ENCODE data around the gene TLE1.
A peak's percentile ranks its signal among the peaks of the same experiment; 100 is the strongest.

The TLE1 gene

DNA sequence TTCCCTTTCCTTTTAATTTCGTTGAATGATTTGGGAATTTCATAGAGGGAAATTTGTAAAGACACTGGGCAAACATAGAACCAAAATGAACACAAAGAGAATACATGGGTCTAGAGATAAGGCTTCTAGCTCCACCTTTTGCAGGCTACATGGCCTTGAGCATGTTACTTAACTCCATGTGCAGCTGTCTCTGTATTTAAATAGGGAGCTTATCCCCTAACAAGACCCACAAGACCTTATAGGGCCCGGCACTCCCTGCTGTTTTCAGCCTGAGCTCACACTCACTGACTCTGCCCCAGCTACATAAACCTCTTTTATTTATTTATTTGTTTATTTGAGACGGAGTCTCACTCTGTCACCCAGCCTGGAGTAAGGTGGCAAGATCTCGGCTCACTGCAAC is 30.6 kb upstream of the TLE1 start:
- no peak for TF ChIP-seq CTCF (IDR thresholded peaks at IDR 0.05)
- Histone ChIP-seq H3K27ac (no peak overlapping the region), H3K4me3 (no peak overlapping the region)
- no peak for DNase-seq (ENCODE audit: low spot score)

GRCh38 chr9:81718244-81718643 is 28.9 kb upstream of the TLE1 start:
- no peak overlapping the region for H3K4me3 ChIP-seq
- TF ChIP-seq CTCF (IDR thresholded peaks at IDR 0.05): no peak
- H3K27ac ChIP-seq: no peak overlapping the region
- no peak for DNase-seq (ENCODE audit: low spot score)

DNA sequence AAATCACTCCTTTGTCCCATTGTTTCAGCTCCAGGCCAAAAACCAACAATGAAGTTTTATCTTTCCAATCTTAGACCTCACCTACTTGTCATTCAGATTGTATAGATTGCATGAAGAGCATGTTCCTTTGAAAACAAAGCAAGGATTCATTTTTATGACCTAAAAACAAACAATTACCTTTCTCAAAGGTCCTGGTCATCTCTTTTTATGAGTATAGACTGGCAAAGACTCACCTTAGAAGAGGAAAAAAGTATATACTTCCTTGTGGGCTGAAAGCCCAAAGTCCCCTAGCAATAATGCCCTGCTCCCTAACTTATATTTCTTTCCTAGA is 28.4 kb upstream of the TLE1 start:
- Histone ChIP-seq H3K4me3 (no peak overlapping the region), H3K27ac (no peak overlapping the region)
- no peak for TF ChIP-seq CTCF (IDR thresholded peaks at IDR 0.05)
- DNase-seq (ENCODE audit: low spot score): no peak

- no peak overlapping the region for H3K27ac ChIP-seq
- TF ChIP-seq CTCF (IDR thresholded peaks at IDR 0.05): no peak
- no peak for DNase-seq (ENCODE audit: low spot score)
- H3K4me3 ChIP-seq: no peak overlapping the region
Measured at GRCh38 chr9:81717061-81717746, 27.9 kb upstream of the TLE1 start.

- Histone ChIP-seq H3K4me3 (no peak overlapping the region), H3K27ac (no peak overlapping the region)
- TF ChIP-seq CTCF (IDR thresholded peaks at IDR 0.05): no peak
- no peak for DNase-seq (ENCODE audit: low spot score)
Measured at GRCh38 chr9:81716409-81716808, 27.1 kb upstream of the TLE1 start.

GRCh38 chr9:81705578-81705977 is 16.2 kb upstream of the TLE1 start:
- TF ChIP-seq CTCF (IDR thresholded peaks at IDR 0.05): no peak
- no peak for DNase-seq (ENCODE audit: low spot score)
- Histone ChIP-seq H3K27ac (no peak overlapping the region), H3K4me3 (no peak overlapping the region)

DNA sequence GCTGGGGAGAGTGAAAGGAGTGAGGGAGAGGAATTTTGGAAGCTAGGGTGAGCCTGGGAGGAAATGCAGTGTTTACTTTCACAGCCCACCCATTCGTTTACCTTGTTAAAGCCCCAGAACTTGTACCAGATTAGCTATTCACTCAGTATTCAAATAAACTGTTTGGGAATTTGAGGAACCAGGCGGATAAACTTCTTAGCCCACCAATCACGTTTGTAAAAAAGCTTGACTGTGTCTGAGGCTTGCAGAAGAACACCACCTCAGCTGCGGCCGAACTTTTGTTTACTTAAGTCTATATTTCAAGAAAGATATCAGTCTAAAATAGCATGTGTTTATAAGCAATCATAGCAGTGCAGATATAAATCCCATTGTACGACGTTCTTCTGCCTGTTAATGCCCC is 5.2 kb upstream of the TLE1 start:
- no peak for DNase-seq (ENCODE audit: low spot score)
- H3K4me3 ChIP-seq: peak overlapping the region; percentile 5
- no peak for TF ChIP-seq CTCF (IDR thresholded peaks at IDR 0.05)
- no peak overlapping the region for H3K27ac ChIP-seq

All from coronary artery (tissue), 2 donors.